Measurements from ENCODE around the gene CNN3. TPM values are rescaled to one million over a fixed set of nuclear protein-coding genes. Genes with fewer than 3 reads are reported as not detected.

CNN3 gene
- total and polyA plus RNA-seq, 2 donors (not counting 1 experiment from before 2014, with no cell fraction given) = 2.3 to 17.2 TPM

- Mint-ChIP-seq H3K27me3 (no peaks in the 10 kb centered on the region), H3K9me3 (ENCODE audit: insufficient read depth) (no peaks in the 10 kb centered on the region), H3K4me1 (no peaks in the 10 kb centered on the region), H3K4me3 (no peak overlapping the region), H3K27ac (no peak overlapping the region)
- H3K36me3 ChIP-seq (replicated peaks in 1 of 2; ENCODE audit: control extremely low read depth in 1 of 2, control insufficient read depth in 1 of 2, extremely low read depth in 1 of 2, insufficient read depth in 2 of 2, low read length in 1 of 2) = no peaks in the 10 kb centered on the region
- H3K4me1 ChIP-seq (ENCODE audit: control insufficient read depth in 2 of 2, insufficient read depth in 2 of 2, low read length in 2 of 2) = no peaks in the 10 kb centered on the region
- H4K20me1 ChIP-seq (ENCODE audit: control insufficient read depth, insufficient read depth, low read length, poor library complexity, severe bottlenecking) = no peaks in the 10 kb centered on the region
- DNase-seq (no peak), ATAC-seq (ENCODE audit: low read depth) (no peak)
- no peak overlapping the region for H3K4me3 ChIP-seq (ENCODE audit: control extremely low read depth in 1 of 5, extremely low read depth in 1 of 5, insufficient read depth in 1 of 5, low read depth in 2 of 5, low read length in 4 of 5)
- ChIA-PET CTCF (interaction anchor here (0.7 to 3.4 kb wide), 2 partner anchors 49 to 138 kb away, joined by 3 to 13 read pairs; no protein-coding TSS in a partner anchor), POLR2A (no interaction called here)
- no peaks in the 10 kb centered on the region for H3K9me3 ChIP-seq (ENCODE audit: control extremely low read depth in 1 of 3, control insufficient read depth in 2 of 3, insufficient read depth in 1 of 3, low read length in 2 of 3)
- no peak overlapping the region for H3K4me2 ChIP-seq (replicated peaks; ENCODE audit: low read depth, low read length, poor library complexity, severe bottlenecking)
- H3K27ac ChIP-seq (ENCODE audit: low read length in 2 of 2) = no peak overlapping the region
- H3K27me3 ChIP-seq (replicated peaks in 1 of 4; ENCODE audit: control extremely low read depth in 1 of 4, control insufficient read depth in 3 of 4, insufficient read depth in 4 of 4, low read length in 3 of 4) = no peaks in the 10 kb centered on the region
- no peak overlapping the region for H3K9ac ChIP-seq (ENCODE audit: low read length)
- 100% methylated on average over 2 of the region's 7 CpGs for WGBS (ENCODE audit: insufficient coverage)
- no peak for TF ChIP-seq EZH2 (IDR thresholded peaks at IDR 0.05; ENCODE audit: borderline replicate concordance, insufficient read depth, low read depth, low read length, poor library complexity, severe bottlenecking)
- TF ChIP-seq, protein P1, sequence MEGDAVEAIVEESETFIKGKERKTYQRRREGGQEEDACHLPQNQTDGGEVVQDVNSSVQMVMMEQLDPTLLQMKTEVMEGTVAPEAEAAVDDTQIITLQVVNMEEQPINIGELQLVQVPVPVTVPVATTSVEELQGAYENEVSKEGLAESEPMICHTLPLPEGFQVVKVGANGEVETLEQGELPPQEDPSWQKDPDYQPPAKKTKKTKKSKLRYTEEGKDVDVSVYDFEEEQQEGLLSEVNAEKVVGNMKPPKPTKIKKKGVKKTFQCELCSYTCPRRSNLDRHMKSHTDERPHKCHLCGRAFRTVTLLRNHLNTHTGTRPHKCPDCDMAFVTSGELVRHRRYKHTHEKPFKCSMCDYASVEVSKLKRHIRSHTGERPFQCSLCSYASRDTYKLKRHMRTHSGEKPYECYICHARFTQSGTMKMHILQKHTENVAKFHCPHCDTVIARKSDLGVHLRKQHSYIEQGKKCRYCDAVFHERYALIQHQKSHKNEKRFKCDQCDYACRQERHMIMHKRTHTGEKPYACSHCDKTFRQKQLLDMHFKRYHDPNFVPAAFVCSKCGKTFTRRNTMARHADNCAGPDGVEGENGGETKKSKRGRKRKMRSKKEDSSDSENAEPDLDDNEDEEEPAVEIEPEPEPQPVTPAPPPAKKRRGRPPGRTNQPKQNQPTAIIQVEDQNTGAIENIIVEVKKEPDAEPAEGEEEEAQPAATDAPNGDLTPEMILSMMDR (IDR thresholded peaks at IDR 0.05) = no peak
- no peaks in the 10 kb centered on the region for H3K79me2 ChIP-seq (ENCODE audit: control insufficient read depth, insufficient read depth, low read length)
- H2AFZ ChIP-seq (ENCODE audit: insufficient read depth, low read depth, low read length, poor library complexity, severe bottlenecking) = no peak overlapping the region
- intact Hi-C loops (cut with micrococcal nuclease) = no loop called here
These were observed 23.5 kb downstream of the CNN3 start for GRCh38 chr1:94903280-94904009.

GRCh38 chr1:94901841-94902240 is 25.1 kb downstream of the CNN3 start:
- Histone ChIP-seq H3K9me3 (ENCODE audit: control extremely low read depth in 1 of 3, control insufficient read depth in 2 of 3, insufficient read depth in 1 of 3, low read length in 2 of 3) (no peaks in the 10 kb centered on the region), H3K4me1 (ENCODE audit: control insufficient read depth in 2 of 2, insufficient read depth in 2 of 2, low read length in 2 of 2) (no peaks in the 10 kb centered on the region), H3K4me2 (replicated peaks; ENCODE audit: low read depth, low read length, poor library complexity, severe bottlenecking) (no peak overlapping the region), H3K27ac (ENCODE audit: low read length in 2 of 2) (no peak overlapping the region), H3K27me3 (replicated peaks in 1 of 4; ENCODE audit: control extremely low read depth in 1 of 4, control insufficient read depth in 3 of 4, insufficient read depth in 4 of 4, low read length in 3 of 4) (no peaks in the 10 kb centered on the region), H3K79me2 (ENCODE audit: control insufficient read depth, insufficient read depth, low read length) (no peaks in the 10 kb centered on the region), H3K9ac (ENCODE audit: low read length) (no peak overlapping the region), H4K20me1 (ENCODE audit: control insufficient read depth, insufficient read depth, low read length, poor library complexity, severe bottlenecking) (no peaks in the 10 kb centered on the region), H3K4me3 (ENCODE audit: control extremely low read depth in 1 of 5, extremely low read depth in 1 of 5, insufficient read depth in 1 of 5, low read depth in 2 of 5, low read length in 4 of 5) (no peak overlapping the region), H3K36me3 (replicated peaks in 1 of 2; ENCODE audit: control extremely low read depth in 1 of 2, control insufficient read depth in 1 of 2, extremely low read depth in 1 of 2, insufficient read depth in 2 of 2, low read length in 1 of 2) (no peaks in the 10 kb centered on the region), H2AFZ (ENCODE audit: insufficient read depth, low read depth, low read length, poor library complexity, severe bottlenecking) (no peak overlapping the region)
- POLR2A ChIA-PET = interaction anchor here (0.6 kb wide), 1 partner anchor 136 kb away, joined by 5 read pairs; no protein-coding TSS in a partner anchor
- Mint-ChIP-seq H3K9me3 (ENCODE audit: insufficient read depth) (no peaks in the 10 kb centered on the region), H3K4me3 (no peak overlapping the region), H3K4me1 (no peaks in the 10 kb centered on the region), H3K27ac (no peak overlapping the region), H3K27me3 (no peaks in the 10 kb centered on the region)
- CTCF ChIA-PET = interaction anchor here (3.4 kb wide), 1 partner anchor 47 kb away, joined by 13 read pairs; no protein-coding TSS in a partner anchor
- 90% methylated on average over 2 of the region's 4 CpGs for WGBS (ENCODE audit: insufficient coverage)
- intact Hi-C loops (cut with micrococcal nuclease) = no loop called here
- no peak for TF ChIP-seq EZH2 (IDR thresholded peaks at IDR 0.05; ENCODE audit: borderline replicate concordance, insufficient read depth, low read depth, low read length, poor library complexity, severe bottlenecking)
- TF ChIP-seq, protein P1 (IDR thresholded peaks at IDR 0.05) = no peak
- DNase-seq = no peak
- no peak for ATAC-seq (ENCODE audit: low read depth)

Measured in B cell (primary cell).